Thoracic aorta (tissue), 2 donors: ENCODE results near the gene STK32B. TPM values are rescaled to one million over a fixed set of nuclear protein-coding genes. Genes with fewer than 3 reads are reported as not detected.

Experiments
- ATAC-seq: fragments of 150-250 bp; one replicate; pipeline ENCODE4 v1.8.0; 2017; ENCODE audit warnings: low read depth; ENCODE audit not compliant: insufficient number of reproducible peaks, low FRiP score
- DNase-seq: peaks from one replicate; pipeline ENCODE4 v3.0.0-alpha.2; 2020; ENCODE audit warnings: low spot score
- H3K27ac ChIP-seq, 2 donors: fragments of 200-600 bp; sonication (generic); 1 replicate in 1 of 2; 2 replicates in 1 of 2; pipeline ENCODE4 v1.5.1; 2016; ENCODE audit warnings: mild to moderate bottlenecking in 2 of 2, moderate library complexity in 2 of 2
- H3K27me3 ChIP-seq: fragments of 200-600 bp; sonication (generic); replicated peaks from 2 replicates; pipeline ENCODE4 v1.6.0; 2016; ENCODE audit warnings: mild to moderate bottlenecking; ENCODE audit not compliant: insufficient read depth
- H3K36me3 ChIP-seq: fragments of 200-600 bp; sonication (generic); one replicate; pipeline ENCODE4 v1.5.1; 2016
- H3K4me1 ChIP-seq, 2 donors: fragments of 200-600 bp; sonication (generic); 1 replicate in 1 of 2; 2 replicates in 1 of 2; pipeline versions ENCODE4 v1.5.1 to v1.6.0; 2016; ENCODE audit warnings: low read depth in 2 of 2, mild to moderate bottlenecking in 1 of 2; ENCODE audit not compliant: control insufficient read depth in 1 of 2
- H3K4me3 ChIP-seq: fragments of 200-600 bp; sonication (generic); 2 replicates; pipeline ENCODE4 v1.5.1; 2016; ENCODE audit warnings: mild to moderate bottlenecking
- H3K9me3 ChIP-seq: fragments of 200-600 bp; sonication (generic); 2 replicates; pipeline ENCODE4 v1.5.1; 2016
- CTCF ChIP-seq: fragments of 200-600 bp; sonication (generic); IDR thresholded peaks from one replicate; pipeline ENCODE4 v1.5.1; 2019; ENCODE audit warnings: antibody characterized with exemption
- total RNA-seq, 2 donors: library from RNA; depleted of rRNA; stranded (reverse); fragments of >200 nt; gene quantifications; one replicate each; pipeline versions ENCODE4 v1.1.0 to v1.2.3, GENCODE V29; 2016

Gene STK32B
- total RNA-seq, 2 donors from 2014 or later = 4.5 to 7.0 TPM

- no peaks in the 10 kb centered on the region for H3K9me3 ChIP-seq
- ATAC-seq (no peak), DNase-seq (no peak)
- no peaks in the 10 kb centered on the region for H3K4me1 ChIP-seq
- no peak for TF ChIP-seq CTCF
- H3K36me3 ChIP-seq = no peaks in the 10 kb centered on the region
- H3K4me3 ChIP-seq = no peak overlapping the region
- H3K27ac ChIP-seq = no peak overlapping the region
- no peaks in the 10 kb centered on the region for H3K27me3 ChIP-seq
Measured at GRCh38 chr4:5110901-5111300, 59.6 kb downstream of the STK32B start.

GRCh38 chr4:5112333-5113095, 61.2 kb downstream of the STK32B start:
- DNase-seq (no peak), ATAC-seq (no peak)
- H3K4me1 ChIP-seq = no peaks in the 10 kb centered on the region
- H3K27me3 ChIP-seq = no peaks in the 10 kb centered on the region
- H3K27ac ChIP-seq = no peak overlapping the region
- no peaks in the 10 kb centered on the region for H3K36me3 ChIP-seq
- no peak for TF ChIP-seq CTCF
- H3K4me3 ChIP-seq = no peak overlapping the region
- no peaks in the 10 kb centered on the region for H3K9me3 ChIP-seq

- no peaks in the 10 kb centered on the region for H3K4me1 ChIP-seq
- H3K27ac ChIP-seq = no peak overlapping the region
- H3K36me3 ChIP-seq = no peaks in the 10 kb centered on the region
- no peaks in the 10 kb centered on the region for H3K9me3 ChIP-seq
- H3K4me3 ChIP-seq = no peak overlapping the region
- no peaks in the 10 kb centered on the region for H3K27me3 ChIP-seq
- ATAC-seq = no peak
- no peak for TF ChIP-seq CTCF
- no peak for DNase-seq
Measured at GRCh38 chr4:5114950-5115349, 63.7 kb downstream of the STK32B start.

- TF ChIP-seq CTCF = no peak
- DNase-seq (no peak), ATAC-seq (no peak)
Measured at GRCh38 chr4:5118091-5118786, 67.0 kb downstream of the STK32B start.

GRCh38 chr4:5118994-5119835, 67.9 kb downstream of the STK32B start:
- Histone ChIP-seq H3K27ac (no peak overlapping the region), H3K4me1 (no peaks in the 10 kb centered on the region), H3K9me3 (no peaks in the 10 kb centered on the region), H3K4me3 (no peak overlapping the region), H3K27me3 (no peaks in the 10 kb centered on the region), H3K36me3 (no peaks in the 10 kb centered on the region)
- DNase-seq = no peak
- TF ChIP-seq CTCF = no peak
- no peak for ATAC-seq

More at GRCh38 chr4:5118091-5118786, 67.0 kb downstream of the STK32B start:
- no peaks in the 10 kb centered on the region for H3K4me1 ChIP-seq
- no peak overlapping the region for H3K27ac ChIP-seq
- no peaks in the 10 kb centered on the region for H3K36me3 ChIP-seq
- no peaks in the 10 kb centered on the region for H3K27me3 ChIP-seq
- H3K9me3 ChIP-seq = no peaks in the 10 kb centered on the region
- H3K4me3 ChIP-seq = no peak overlapping the region
